D721Med (cell line): ENCODE data around the gene GABRG3.

Experiments
- DNase-seq: peaks from one replicate; pipeline ENCODE4 v3.0.0; 2011; ENCODE audit warnings: low spot score; ENCODE audit not compliant: insufficient read length
- FAIRE-seq: peaks from 2 replicates; lab custom pipeline; 2011; peaks lifted over from hg19 to GRCh38; lab: Jason Lieb, UNC
- CTCF ChIP-seq: IDR thresholded peaks from 2 replicates; pipeline ENCODE4 v1.5.1; 2012; ENCODE audit warnings: mild to moderate bottlenecking, control low read depth; ENCODE audit not compliant: insufficient read depth; ENCODE audit errors: missing control alignments

The GABRG3 gene

GRCh38 chr15:27401471-27401870 is 430.5 kb downstream of the GABRG3 start:
- FAIRE-seq: no peak
- DNase-seq: no peak
- no peak for TF ChIP-seq CTCF

- TF ChIP-seq CTCF: no peak
- no peak for FAIRE-seq
- DNase-seq: no peak
Measured at GRCh38 chr15:27408428-27408827, 437.4 kb downstream of the GABRG3 start.

GRCh38 chr15:27410996-27411605 is 440.1 kb downstream of the GABRG3 start:
- DNase-seq (no peak), FAIRE-seq (no peak)
- no peak for TF ChIP-seq CTCF

- no peak for TF ChIP-seq CTCF
- FAIRE-seq (no peak), DNase-seq (no peak)
Measured at GRCh38 chr15:27412415-27412814, 441.4 kb downstream of the GABRG3 start.

GRCh38 chr15:27414168-27414870 is 443.3 kb downstream of the GABRG3 start:
- DNase-seq: no peak
- no peak for TF ChIP-seq CTCF
- no peak for FAIRE-seq

- FAIRE-seq (no peak), DNase-seq (no peak)
- no peak for TF ChIP-seq CTCF
Measured at GRCh38 chr15:27418726-27419125, 447.7 kb downstream of the GABRG3 start.

GRCh38 chr15:27422997-27423396 is 452.0 kb downstream of the GABRG3 start:
- no peak for TF ChIP-seq CTCF
- FAIRE-seq: no peak
- DNase-seq: no peak
